8988T (cell line): ENCODE results near the gene MUC22.
"Not testable (repeated sequence)": the region's sequence is repeated elsewhere in the genome, so short reads cannot be mapped to it uniquely, and the experiment has no call there.

Source experiments
- DNase-seq: peaks from one replicate; pipeline ENCODE4 v3.0.0; 2011

The MUC22 gene

GRCh38 chr6:31040801-31041200 is 30.5 kb downstream of the MUC22 start:
- no peak for DNase-seq

- DNase-seq, result no peak
Measured at GRCh38 chr6:31041372-31041974, 31.2 kb downstream of the MUC22 start.

GRCh38 chr6:31042806-31043205 is 32.5 kb downstream of the MUC22 start:
- DNase-seq, result peak; percentile 47

GRCh38 chr6:31048099-31048498 is 37.8 kb downstream of the MUC22 start:
- DNase-seq, result no peak

- DNase-seq, result no peak
Measured at GRCh38 chr6:31049518-31049917, 39.2 kb downstream of the MUC22 start.

- not testable (repeated sequence) for DNase-seq
Measured at GRCh38 chr6:31053187-31053586, 42.9 kb downstream of the MUC22 start.

- DNase-seq, result no peak
Measured at GRCh38 chr6:31053873-31054272, 43.6 kb downstream of the MUC22 start.

- no peak for DNase-seq
Measured at GRCh38 chr6:31055441-31055840, 45.2 kb downstream of the MUC22 start.

- DNase-seq, result no peak
Measured at GRCh38 chr6:31057426-31058003, 47.2 kb downstream of the MUC22 start.

- peak; percentile 46 for DNase-seq
Measured at GRCh38 chr6:31058128-31058894, 48.0 kb downstream of the MUC22 start.

GRCh38 chr6:31060145-31060544 is 49.9 kb downstream of the MUC22 start:
- DNase-seq, result no peak

- no peak for DNase-seq
Measured at GRCh38 chr6:31063906-31064435, 53.7 kb downstream of the MUC22 start.

- DNase-seq, result no peak
Measured at GRCh38 chr6:31065556-31065955, 55.3 kb downstream of the MUC22 start.

- not testable (repeated sequence) for DNase-seq
Measured at GRCh38 chr6:31067028-31067427, 56.8 kb downstream of the MUC22 start.

GRCh38 chr6:31067891-31068668 is 57.8 kb downstream of the MUC22 start:
- DNase-seq, result not testable (repeated sequence)

GRCh38 chr6:31068669-31069340 is 58.5 kb downstream of the MUC22 start:
- DNase-seq, result peak; percentile 63

GRCh38 chr6:31070711-31071197 is 60.5 kb downstream of the MUC22 start:
- DNase-seq, result peak; percentile 51

GRCh38 chr6:31074401-31074800 is 64.1 kb downstream of the MUC22 start:
- DNase-seq, result no peak

- no peak for DNase-seq
Measured at GRCh38 chr6:31075528-31075927, 65.3 kb downstream of the MUC22 start.

- DNase-seq, result no peak
Measured at GRCh38 chr6:31076611-31077010, 66.3 kb downstream of the MUC22 start.

GRCh38 chr6:31079656-31080261 is 69.5 kb downstream of the MUC22 start:
- peak; percentile 46 for DNase-seq

GRCh38 chr6:31081872-31082271 is 71.6 kb downstream of the MUC22 start:
- DNase-seq, result no peak
